Astrocyte (in vitro differentiated cells and primary cell): ENCODE measurements around the gene SNRPF.

Experiments used
- EZH2 ChIP-seq: IDR thresholded peaks from 2 replicates; pipeline ENCODE4 v1.6.1; 2012; ENCODE audit warnings: mild to moderate bottlenecking, low read length, inconsistent platforms; ENCODE audit not compliant: insufficient read depth
- TF ChIP-seq, protein P1 (sequence below): IDR thresholded peaks from 2 replicates; pipeline ENCODE4 v1.5.1; 2011; ENCODE audit warnings: low read depth, mild to moderate bottlenecking, inconsistent platforms, low read length, moderate library complexity; ENCODE audit not compliant: insufficient read depth

- TF ChIP-seq EZH2: no peak
- TF ChIP-seq, protein P1, sequence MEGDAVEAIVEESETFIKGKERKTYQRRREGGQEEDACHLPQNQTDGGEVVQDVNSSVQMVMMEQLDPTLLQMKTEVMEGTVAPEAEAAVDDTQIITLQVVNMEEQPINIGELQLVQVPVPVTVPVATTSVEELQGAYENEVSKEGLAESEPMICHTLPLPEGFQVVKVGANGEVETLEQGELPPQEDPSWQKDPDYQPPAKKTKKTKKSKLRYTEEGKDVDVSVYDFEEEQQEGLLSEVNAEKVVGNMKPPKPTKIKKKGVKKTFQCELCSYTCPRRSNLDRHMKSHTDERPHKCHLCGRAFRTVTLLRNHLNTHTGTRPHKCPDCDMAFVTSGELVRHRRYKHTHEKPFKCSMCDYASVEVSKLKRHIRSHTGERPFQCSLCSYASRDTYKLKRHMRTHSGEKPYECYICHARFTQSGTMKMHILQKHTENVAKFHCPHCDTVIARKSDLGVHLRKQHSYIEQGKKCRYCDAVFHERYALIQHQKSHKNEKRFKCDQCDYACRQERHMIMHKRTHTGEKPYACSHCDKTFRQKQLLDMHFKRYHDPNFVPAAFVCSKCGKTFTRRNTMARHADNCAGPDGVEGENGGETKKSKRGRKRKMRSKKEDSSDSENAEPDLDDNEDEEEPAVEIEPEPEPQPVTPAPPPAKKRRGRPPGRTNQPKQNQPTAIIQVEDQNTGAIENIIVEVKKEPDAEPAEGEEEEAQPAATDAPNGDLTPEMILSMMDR: peak; percentile 21
Measured at GRCh38 chr12:95848575-95849388, 10.0 kb upstream of the SNRPF start.
